Vagina (tissue), 2 donors: ENCODE data around the gene CGNL1. TPM values are rescaled to one million over a fixed set of nuclear protein-coding genes. Genes with fewer than 3 reads are reported as not detected.
A peak's percentile ranks its signal among the peaks of the same experiment; 100 is the strongest.

Experiments
- DNase-seq, 2 donors: peaks; one replicate each; pipeline ENCODE4 v3.0.0-alpha.2; 2017; ENCODE audit errors: extremely low spot score in 2 of 2
- H3K27ac ChIP-seq: fragments of 200-600 bp; sonication (generic); one replicate; pipeline ENCODE4 v1.5.1; 2019
- H3K27me3 ChIP-seq: fragments of 200-600 bp; sonication (generic); one replicate; pipeline ENCODE4 v1.5.1; 2019
- H3K36me3 ChIP-seq, 2 donors: fragments of 200-600 bp; sonication (generic); one replicate each; pipeline ENCODE4 v1.5.1; 2017 to 2019
- H3K4me1 ChIP-seq: fragments of 200-600 bp; sonication (generic); one replicate; pipeline ENCODE4 v1.5.1; 2019
- H3K4me3 ChIP-seq, 2 donors: fragments of 200-600 bp; sonication (generic); 1 replicate in 1 of 2; 2 replicates in 1 of 2; pipeline ENCODE4 v1.5.1; 2016 to 2019
- H3K9me3 ChIP-seq: fragments of 200-600 bp; sonication (generic); one replicate; pipeline ENCODE4 v1.5.1; 2019
- POLR2A ChIP-seq, 2 donors: fragments of 450-650 bp; IDR thresholded peaks; one replicate each; pipeline ENCODE4 v1.6.1; 2017; ENCODE audit warnings: antibody characterized with exemption in 2 of 2, mild to moderate bottlenecking in 2 of 2, moderate library complexity in 2 of 2
- POLR2AphosphoS5 ChIP-seq, 2 donors: sonication (generic); formaldehyde crosslinking; IDR thresholded peaks; one replicate each; pipeline ENCODE4 v1.9.0; 2017; ENCODE audit warnings: antibody characterized with exemption in 2 of 2, mild to moderate bottlenecking in 2 of 2, low read depth in 1 of 2; ENCODE audit not compliant: insufficient read depth in 1 of 2
- intact Hi-C: fragments of 100-400 bp; cut with DNase I; formaldehyde crosslinking; loops from one replicate; pipeline ENCODE4 v1.15.1; 2023
- total RNA-seq: library from RNA; depleted of rRNA; stranded (reverse); fragments of >200 nt; gene quantifications from one replicate; pipeline ENCODE4 v1.2.3, GENCODE V29; 2016
- TF ChIP-seq, protein P1 (sequence below), 3 experiments: fragments of 450-650 bp in 2 of 3; fragments of 200-600 bp in 1 of 3; sonication (generic) in 1 of 3; IDR thresholded peaks; one replicate each; pipeline ENCODE4 v1.5.1; 2017 to 2019; ENCODE audit warnings: antibody characterized with exemption in 3 of 3, mild to moderate bottlenecking in 2 of 3, moderate library complexity in 2 of 3

The CGNL1 gene
- total RNA-seq, 1 donor from 2014 or later = 38.3 TPM

DNA sequence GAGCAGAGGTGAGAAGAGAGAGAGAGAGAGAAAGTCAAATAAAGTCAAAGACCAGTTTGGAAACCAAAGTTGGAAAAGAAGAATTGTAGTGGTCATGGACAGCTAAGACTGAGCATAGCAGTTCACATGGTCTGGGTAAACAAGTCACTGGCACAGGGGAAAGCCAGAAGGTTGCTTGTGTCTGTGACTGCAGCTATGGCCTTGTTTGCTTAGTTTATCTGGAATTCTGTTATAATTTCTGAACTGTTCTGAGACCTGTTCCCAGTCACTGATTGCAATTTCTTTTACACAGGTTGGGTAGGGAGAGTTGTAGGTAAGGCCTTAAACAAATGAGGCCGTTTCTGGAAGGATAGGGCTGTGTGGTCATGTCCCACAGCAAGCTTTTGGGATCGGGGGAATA lies 172.0 kb downstream of the CGNL1 start:
- peaks cover 0 to 17% of the 10 kb centered on the region in 2 donors for H3K36me3 ChIP-seq
- H3K4me3 ChIP-seq = no peak overlapping the region
- intact Hi-C loops = no loop called here
- H3K4me1 ChIP-seq = peaks cover 27% of the 10 kb centered on the region
- TF ChIP-seq POLR2A (IDR thresholded peaks at IDR 0.05) (no peak), POLR2AphosphoS5 (IDR thresholded peaks at IDR 0.05; ENCODE audit: insufficient read depth in 1 of 2, low read depth in 1 of 2) (no peak)
- TF ChIP-seq, protein P1, sequence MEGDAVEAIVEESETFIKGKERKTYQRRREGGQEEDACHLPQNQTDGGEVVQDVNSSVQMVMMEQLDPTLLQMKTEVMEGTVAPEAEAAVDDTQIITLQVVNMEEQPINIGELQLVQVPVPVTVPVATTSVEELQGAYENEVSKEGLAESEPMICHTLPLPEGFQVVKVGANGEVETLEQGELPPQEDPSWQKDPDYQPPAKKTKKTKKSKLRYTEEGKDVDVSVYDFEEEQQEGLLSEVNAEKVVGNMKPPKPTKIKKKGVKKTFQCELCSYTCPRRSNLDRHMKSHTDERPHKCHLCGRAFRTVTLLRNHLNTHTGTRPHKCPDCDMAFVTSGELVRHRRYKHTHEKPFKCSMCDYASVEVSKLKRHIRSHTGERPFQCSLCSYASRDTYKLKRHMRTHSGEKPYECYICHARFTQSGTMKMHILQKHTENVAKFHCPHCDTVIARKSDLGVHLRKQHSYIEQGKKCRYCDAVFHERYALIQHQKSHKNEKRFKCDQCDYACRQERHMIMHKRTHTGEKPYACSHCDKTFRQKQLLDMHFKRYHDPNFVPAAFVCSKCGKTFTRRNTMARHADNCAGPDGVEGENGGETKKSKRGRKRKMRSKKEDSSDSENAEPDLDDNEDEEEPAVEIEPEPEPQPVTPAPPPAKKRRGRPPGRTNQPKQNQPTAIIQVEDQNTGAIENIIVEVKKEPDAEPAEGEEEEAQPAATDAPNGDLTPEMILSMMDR (IDR thresholded peaks at IDR 0.05) = no peak
- no peak overlapping the region for H3K27ac ChIP-seq
- no peaks in the 10 kb centered on the region for H3K9me3 ChIP-seq
- no peaks in the 10 kb centered on the region for H3K27me3 ChIP-seq
- no peak for DNase-seq

DNA sequence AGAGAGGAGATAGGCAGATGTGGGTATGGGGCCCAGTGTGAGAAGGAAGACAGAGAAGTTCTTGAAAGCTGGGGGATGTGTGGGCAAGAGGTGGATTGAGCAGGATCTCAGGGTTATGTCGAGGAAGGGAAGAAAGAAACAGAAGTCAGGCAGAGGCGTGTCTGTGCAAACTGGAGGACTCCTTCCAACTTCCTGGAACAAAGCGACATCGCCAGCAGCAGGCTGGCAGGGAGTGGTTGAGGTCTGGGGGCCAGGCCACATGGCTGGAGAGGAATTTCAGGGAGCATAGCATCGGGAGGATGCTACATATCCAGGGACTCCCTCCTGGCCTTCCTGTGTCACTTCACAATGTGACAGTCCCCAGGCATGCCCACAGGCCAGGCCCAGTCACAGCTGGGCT lies 172.5 kb downstream of the CGNL1 start:
- no peaks in the 10 kb centered on the region for H3K9me3 ChIP-seq
- H3K4me1 ChIP-seq = peaks cover 27% of the 10 kb centered on the region
- H3K4me3 ChIP-seq = no peak overlapping the region
- peaks cover 0 to 17% of the 10 kb centered on the region in 2 donors for H3K36me3 ChIP-seq
- no peak for DNase-seq
- TF ChIP-seq, protein P1 (IDR thresholded peaks at IDR 0.05) = no peak
- no peak for TF ChIP-seq POLR2A (IDR thresholded peaks at IDR 0.05)
- TF ChIP-seq POLR2AphosphoS5 (IDR thresholded peaks at IDR 0.05; ENCODE audit: insufficient read depth in 1 of 2, low read depth in 1 of 2) = no peak
- no peak overlapping the region for H3K27ac ChIP-seq
- H3K27me3 ChIP-seq = no peaks in the 10 kb centered on the region
- intact Hi-C loops = no loop called here

DNA sequence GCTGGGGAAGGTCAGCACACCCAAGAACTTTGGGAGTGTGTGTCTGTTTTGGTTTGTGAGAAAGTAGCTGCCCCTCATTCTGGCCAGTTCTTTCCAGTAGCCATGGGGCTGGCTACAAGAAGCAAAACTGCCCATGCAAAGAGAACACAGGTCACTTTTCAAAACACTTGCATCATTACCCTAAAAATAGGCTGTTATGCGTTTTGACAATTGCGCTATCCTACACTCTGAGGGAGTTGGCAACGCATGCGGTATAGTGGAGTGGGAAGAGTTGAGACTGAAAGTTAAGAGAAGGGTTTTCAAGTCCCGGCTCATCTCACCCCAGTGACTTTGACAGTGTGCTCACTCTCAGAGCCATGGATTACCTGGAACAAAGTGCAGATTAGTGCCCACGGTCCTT lies 173.6 kb downstream of the CGNL1 start:
- no peak overlapping the region for H3K4me3 ChIP-seq
- intact Hi-C loops = no loop called here
- TF ChIP-seq POLR2AphosphoS5 (IDR thresholded peaks at IDR 0.05; ENCODE audit: insufficient read depth in 1 of 2, low read depth in 1 of 2) (no peak), POLR2A (IDR thresholded peaks at IDR 0.05) (no peak)
- TF ChIP-seq, protein P1 (IDR thresholded peaks at IDR 0.05) = no peak
- no peaks in the 10 kb centered on the region for H3K9me3 ChIP-seq
- no peak overlapping the region for H3K27ac ChIP-seq
- DNase-seq = no peak
- H3K36me3 ChIP-seq = peaks cover 0 to 11% of the 10 kb centered on the region in 2 donors
- H3K27me3 ChIP-seq = no peaks in the 10 kb centered on the region
- H3K4me1 ChIP-seq = peaks cover 35% of the 10 kb centered on the region

DNA sequence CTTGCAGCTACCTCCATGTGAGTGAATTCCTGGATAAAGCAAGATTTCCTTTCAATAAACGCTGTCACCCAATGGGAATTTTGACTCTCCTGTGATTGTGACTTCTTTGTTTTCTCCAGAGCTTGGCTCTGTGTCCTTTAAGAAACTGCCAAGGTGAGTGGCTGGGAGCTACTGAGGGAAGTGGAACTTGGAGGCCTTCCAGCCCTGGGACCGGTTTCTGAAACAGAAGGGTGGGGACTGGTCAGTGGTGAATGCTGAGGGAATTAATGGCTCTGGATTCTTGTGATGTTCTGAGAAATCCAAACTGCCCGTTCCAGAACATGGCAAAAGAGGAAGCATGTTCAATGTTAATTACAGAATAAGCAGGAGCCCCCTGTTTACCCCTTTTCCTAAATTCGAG lies 174.3 kb downstream of the CGNL1 start:
- DNase-seq = no peak
- Histone ChIP-seq H3K27ac (peak overlapping the region; percentile 3), H3K27me3 (no peaks in the 10 kb centered on the region), H3K36me3 (peaks cover 0 to 7% of the 10 kb centered on the region in 2 donors), H3K4me1 (peaks cover 40% of the 10 kb centered on the region), H3K4me3 (no peak overlapping the region), H3K9me3 (no peaks in the 10 kb centered on the region)
- intact Hi-C loops = no loop called here
- TF ChIP-seq POLR2AphosphoS5 (IDR thresholded peaks at IDR 0.05; ENCODE audit: insufficient read depth in 1 of 2, low read depth in 1 of 2) (no peak), POLR2A (IDR thresholded peaks at IDR 0.05) (no peak)
- TF ChIP-seq, protein P1 (IDR thresholded peaks at IDR 0.05) = no peak

DNA sequence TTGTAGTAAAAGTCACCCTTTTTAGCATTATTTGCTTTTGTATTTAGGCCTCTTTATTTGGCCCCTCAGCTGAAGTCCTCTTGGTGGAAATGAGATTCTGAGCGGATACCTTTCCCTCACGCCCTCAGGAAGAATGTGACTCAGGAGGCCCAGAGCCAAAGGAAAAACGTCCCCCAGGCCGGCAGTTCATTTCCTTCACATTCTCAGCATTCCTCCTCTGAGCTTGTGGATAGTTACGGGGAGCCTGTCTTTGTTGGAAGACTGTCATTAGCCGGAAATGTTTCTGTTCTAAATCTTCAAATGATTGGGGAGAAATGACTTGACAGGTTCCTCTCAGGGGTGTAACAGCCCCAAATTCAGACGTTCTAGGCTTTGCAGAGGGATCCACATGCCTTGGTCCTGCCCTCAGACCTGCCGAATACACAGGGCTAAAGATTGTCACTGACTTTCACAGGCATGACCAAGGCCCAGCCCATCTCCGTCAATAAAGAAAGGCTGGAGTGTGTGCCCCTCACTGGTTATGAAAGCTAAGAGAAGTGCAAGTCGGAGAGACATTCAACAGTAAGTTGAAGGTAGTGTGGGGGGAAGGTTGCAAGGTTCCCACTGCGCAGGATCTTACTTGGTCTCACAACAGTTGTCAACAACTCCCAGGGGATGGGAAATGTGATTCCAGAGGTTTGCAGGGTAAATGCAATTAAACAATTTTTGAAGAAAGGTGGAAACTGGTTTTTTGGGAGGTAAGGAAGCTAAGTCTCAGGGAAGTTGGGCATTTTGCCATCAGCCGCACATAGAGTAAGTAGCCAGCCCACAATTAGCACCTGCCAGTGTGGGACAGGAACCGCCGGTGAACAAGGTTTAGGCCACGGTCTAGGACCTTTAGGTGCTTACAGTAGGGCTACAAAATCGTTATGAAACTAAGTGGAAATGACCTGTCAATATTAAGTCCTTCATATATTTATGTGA lies 175.7 kb downstream of the CGNL1 start:
- H3K9me3 ChIP-seq = no peaks in the 10 kb centered on the region
- intact Hi-C loops = no loop called here
- peak overlapping the region; percentile 3 for H3K27ac ChIP-seq
- peaks cover 40% of the 10 kb centered on the region for H3K4me1 ChIP-seq
- H3K4me3 ChIP-seq = no peak overlapping the region
- peaks cover 0 to 7% of the 10 kb centered on the region in 2 donors for H3K36me3 ChIP-seq
- no peak for DNase-seq
- no peak for TF ChIP-seq POLR2A (IDR thresholded peaks at IDR 0.05)
- peak in 1 of 2 donors; percentile 38 for TF ChIP-seq POLR2AphosphoS5 (IDR thresholded peaks at IDR 0.05; ENCODE audit: insufficient read depth in 1 of 2, low read depth in 1 of 2)
- no peaks in the 10 kb centered on the region for H3K27me3 ChIP-seq
